GM12878 (cell line): ENCODE measurements around the gene NAE1. TPM values are rescaled to one million over a fixed set of nuclear protein-coding genes. Genes with fewer than 3 reads are reported as not detected.

ENCODE experiments used
- ATAC-seq: fragments of 200-7000 bp; cut with Tn5 transposase; 3 replicates; pipeline ENCODE4 v1.9.1; 2020; ENCODE audit warnings: mild to moderate bottlenecking, moderate library complexity
- BruUV-seq: library from RNA; stranded (reverse); fragments of 400-500 nt; replicated peaks from 2 replicates; lab custom pipeline; 2021; lab: Mats Ljungman, UMichigan
- CTCF ChIA-PET: fragments of 300-600 bp; sonication (Branson Sonifier 250); formaldehyde crosslinking; extraction: SDS; loops from one replicate; lab custom pipeline; 2021; ENCODE audit warnings: inconsistent platforms; lab: Yijun Ruan, JAX
- POLR2A ChIA-PET: fragments of 350-600 bp; formaldehyde crosslinking; extraction: SDS; loops from one replicate; lab custom pipeline; 2021; ENCODE audit warnings: inconsistent platforms; lab: Charles Lee
- RAD21 ChIA-PET: fragments of 300-600 bp; sonication (Branson Sonifier 250); formaldehyde crosslinking; loops from one replicate; lab custom pipeline; 2023; ENCODE audit warnings: antibody characterized with exemption; ENCODE audit not compliant: unreplicated experiment; lab: Charles Lee
- SMC1A ChIA-PET: fragments of 300-600 bp; sonication (Branson Sonifier 250); formaldehyde crosslinking; loops from one replicate; lab custom pipeline; 2023; ENCODE audit not compliant: unreplicated experiment, uncharacterized antibody; lab: Charles Lee
- DNase-seq: peaks from one replicate; pipeline ENCODE4 v3.0.0-alpha.2; 2011; ENCODE audit warnings: low read depth, low spot score
- FAIRE-seq: peaks from 3 replicates; lab custom pipeline; 2011; peaks lifted over from hg19 to GRCh38; lab: Jason Lieb, UNC
- H2AFZ ChIP-seq: 2 replicates; pipeline ENCODE4 v1.6.0; 2011; ENCODE audit warnings: low read depth, low read length, control low read depth; ENCODE audit not compliant: control insufficient read depth
- H3K27ac ChIP-seq: 2 replicates; pipeline ENCODE4 v1.5.1; 2011; ENCODE audit warnings: control low read depth; ENCODE audit not compliant: control insufficient read depth, insufficient read depth
- H3K27me3 ChIP-seq, 2 experiments: replicated peaks in 1 of 2; 2 replicates each; pipeline versions ENCODE4 v1.6.0 to v1.6.1; 2011; ENCODE audit warnings: low read length in 1 of 2; ENCODE audit not compliant: control insufficient read depth in 2 of 2, insufficient read depth in 2 of 2
- H3K36me3 ChIP-seq, 2 experiments: 2 replicates each; pipeline ENCODE4 v1.5.1; 2011; ENCODE audit warnings: low read length in 1 of 2; ENCODE audit not compliant: control insufficient read depth in 2 of 2, insufficient read depth in 2 of 2
- H3K4me1 ChIP-seq: 2 replicates; pipeline ENCODE4 v1.6.1; 2011; ENCODE audit warnings: mild to moderate bottlenecking, low read length, moderate library complexity, mixed read lengths; ENCODE audit not compliant: control insufficient read depth, insufficient read depth
- H3K4me2 ChIP-seq: 2 replicates; pipeline ENCODE4 v1.6.0; 2011; ENCODE audit warnings: control low read depth; ENCODE audit not compliant: control insufficient read depth, insufficient read depth
- H3K4me3 ChIP-seq: fragments of 200-600 bp; sonication (generic); 2 replicates; pipeline ENCODE4 v1.5.1; 2016
- H3K79me2 ChIP-seq: 2 replicates; pipeline ENCODE4 v1.6.0; 2011; ENCODE audit warnings: low read length; ENCODE audit not compliant: control insufficient read depth, insufficient read depth
- H3K9ac ChIP-seq: 2 replicates; pipeline ENCODE4 v1.8.0; 2011; ENCODE audit warnings: low read length, control low read depth, mixed read lengths; ENCODE audit not compliant: control insufficient read depth, insufficient read depth
- H3K9me3 ChIP-seq: replicated peaks from 3 replicates; pipeline ENCODE4 v1.5.1; 2011; ENCODE audit warnings: mild to moderate bottlenecking, low read length; ENCODE audit not compliant: control insufficient read depth, insufficient read depth
- H4K20me1 ChIP-seq: 2 replicates; pipeline ENCODE4 v1.6.0; 2011; ENCODE audit not compliant: control insufficient read depth, insufficient read depth
- HDAC2 ChIP-seq: fragments of 200-600 bp; sonication (generic); IDR thresholded peaks from 2 replicates; pipeline ENCODE4 v1.6.1; 2017
- KAT2A ChIP-seq: conservative IDR thresholded peaks from 2 replicates; pipeline ENCODE4 v1.6.1; 2011; ENCODE audit warnings: low read depth, low read length; ENCODE audit not compliant: control insufficient read depth
- MEF2B ChIP-seq: fragments of 450-650 bp; IDR thresholded peaks from 2 replicates; pipeline ENCODE4 v1.6.1; 2018; ENCODE audit warnings: mild to moderate bottlenecking, moderate library complexity; ENCODE audit not compliant: partially characterized antibody, poor library complexity, severe bottlenecking
- MXI1 ChIP-seq: fragments of 150-350 bp; IDR thresholded peaks from 2 replicates; pipeline ENCODE4 v1.6.1; 2011; ENCODE audit warnings: low read depth, mild to moderate bottlenecking, inconsistent platforms, low read length, improper control_type of control experiment
- RCOR1 ChIP-seq: conservative IDR thresholded peaks from 2 replicates; pipeline ENCODE4 v1.6.1; 2012; ENCODE audit warnings: low read depth, low read length, improper control_type of control experiment
- ZNF207 ChIP-seq: fragments of 450-650 bp; IDR thresholded peaks from 2 replicates; pipeline ENCODE4 v1.6.1; 2014; ENCODE audit warnings: antibody characterized with exemption, mild to moderate bottlenecking, borderline replicate concordance
- ZNF217 ChIP-seq: fragments of 450-650 bp; IDR thresholded peaks from 2 replicates; pipeline ENCODE4 v1.6.1; 2017; ENCODE audit warnings: antibody characterized with exemption, mild to moderate bottlenecking
- WGBS: methylation state at CpG from one replicate; pipeline ENCODE4 v1.1.6; 2016; ENCODE audit warnings: low lambda C conversion rate; ENCODE audit not compliant: insufficient replicate concordance, insufficient coverage; ENCODE audit errors: missing lambda C conversion rate; 5-methylcytosine and 5-hydroxymethylcytosine counted together
- in situ Hi-C: fragments of 300-500 bp; cut with MboI; formaldehyde crosslinking; loops from 9 replicates; pipeline ENCODE4 v1.14.3; 2018; ENCODE audit warnings: mixed read lengths
- intact Hi-C: fragments of 100-400 bp; cut with micrococcal nuclease; formaldehyde crosslinking; loops from one replicate; pipeline ENCODE4 v1.14.2; 2022; ENCODE audit not compliant: unreplicated experiment
- polyA plus RNA-seq, 11 experiments: library from polyadenylated mRNA; depleted of rRNA in 4 of 11; unstranded in 6 of 11; stranded (reverse) in 5 of 11; fragments of >200 nt; fragmentation: Nextera tagmentation in 4 of 11; fragmentation: Illumina TruSeq in 1 of 11; extraction: Ambion mirVana in 4 of 11; extraction: Trizol in 1 of 11; gene quantifications; 1 replicate in 1 of 11; 2 replicates in 10 of 11; pipeline versions ENCODE4 v1.2.1 to v1.2.3, GENCODE V29; 2011 to 2016; ENCODE audit warnings: inconsistent platforms in 2 of 11, missing spikeins in 2 of 11, low read depth in 1 of 11
- total RNA-seq, 4 experiments: library from RNA; depleted of rRNA in 3 of 4; stranded (reverse); fragments of >200 nt in 3 of 4; fragmentation: Illumina TruSeq in 1 of 4; extraction: Trizol in 1 of 4; gene quantifications; 2 replicates each; pipeline versions ENCODE4 v1.2.1 to v1.2.3, GENCODE V29; 2013 to 2021
- TF ChIP-seq, protein P1 (sequence below): fragments of 450-650 bp; IDR thresholded peaks from 2 replicates; pipeline ENCODE4 v1.6.1; 2018; ENCODE audit warnings: borderline replicate concordance, mild to moderate bottlenecking; ENCODE audit not compliant: partially characterized antibody

The NAE1 gene
- total and polyA plus RNA-seq, 10 of the 15 experiments (the other 5 are each of a cell fraction or from before 2014, with no cell fraction given) = 58.7 to 106 (median 78.7) TPM

DNA sequence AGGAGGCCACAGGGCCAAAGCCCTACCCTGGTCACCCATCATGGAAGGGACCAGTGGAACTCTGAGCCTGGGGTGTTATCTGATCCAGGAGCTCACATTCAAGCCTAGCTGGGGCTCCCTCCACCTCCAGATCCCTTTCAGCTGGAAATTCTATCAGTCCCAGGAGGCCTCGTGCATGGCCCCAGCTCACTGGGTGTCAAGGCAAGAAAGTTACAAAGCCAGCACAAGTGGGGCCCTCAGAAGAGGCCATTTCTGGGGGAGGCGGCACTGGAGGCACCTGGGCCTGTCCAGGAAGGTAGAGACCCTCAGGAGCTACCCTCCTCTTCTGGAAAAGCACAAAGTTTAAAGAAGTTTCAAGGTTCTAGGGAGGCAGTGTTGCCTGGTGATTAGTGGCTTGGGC lies 18.2 kb upstream of the NAE1 start (continued):
- no peak for TF ChIP-seq ZNF207
- no peak for TF ChIP-seq KAT2A

- ATAC-seq (no peak), FAIRE-seq (no peak), DNase-seq (no peak)
- WGBS = 19% methylated on average over 2 of the region's 2 CpGs
- H3K9ac ChIP-seq = no peak overlapping the region
- in situ Hi-C loops (no loop called here), intact Hi-C loops (no loop called here)
- H3K9me3 ChIP-seq = no peaks in the 10 kb centered on the region
- no peak overlapping the region for H3K27ac ChIP-seq
- ChIA-PET POLR2A (interaction anchor here (0.6 kb wide), 1 partner anchor 101 kb away, joined by 7 read pairs; no protein-coding TSS in a partner anchor), CTCF (interaction anchor here (1.0 to 10.4 kb wide), 4 partner anchors 9 to 108 kb away, joined by 3 to 73 read pairs (median 22); partner anchors contain the start of gene NAE1), SMC1A (interaction anchor here (1.1 kb wide), 1 partner anchor 12 kb away, joined by 5 read pairs; no protein-coding TSS in a partner anchor), RAD21 (no interaction called here)
- H3K4me3 ChIP-seq = no peak overlapping the region
- BruUV-seq = no TSS peak
- H3K36me3 ChIP-seq = no peaks in the 10 kb centered on the region
- no peak overlapping the region for H3K4me2 ChIP-seq
- H2AFZ ChIP-seq = no peak overlapping the region
- H3K79me2 ChIP-seq = no peaks in the 10 kb centered on the region
- H3K4me1 ChIP-seq = peaks cover 5% of the 10 kb centered on the region; the same call in 1 of the 2 replicates
- TF ChIP-seq MXI1 (no peak), ZNF217 (no peak), RCOR1 (no peak)
- H4K20me1 ChIP-seq = no peaks in the 10 kb centered on the region
- H3K27me3 ChIP-seq = peaks cover 4 to 10% of the 10 kb centered on the region in 2 experiments; a peak in 3 of 4 replicates
Measured at GRCh38 chr16:66848172-66848571, 17.4 kb upstream of the NAE1 start.

- H3K79me2 ChIP-seq = no peaks in the 10 kb centered on the region
- H3K9me3 ChIP-seq = no peaks in the 10 kb centered on the region
- H3K9ac ChIP-seq = no peak overlapping the region
- H3K27me3 ChIP-seq = peaks cover 4 to 10% of the 10 kb centered on the region in 2 experiments; a peak in 3 of 4 replicates
- H3K36me3 ChIP-seq = no peaks in the 10 kb centered on the region
- ChIA-PET CTCF (interaction anchor here (1.0 to 10.4 kb wide), 7 partner anchors 9 to 107 kb away, joined by 3 to 73 read pairs (median 4); partner anchors contain the start of gene NAE1), SMC1A (no interaction called here), POLR2A (no interaction called here), RAD21 (no interaction called here)
- no TSS peak for BruUV-seq
- intact Hi-C loops (no loop called here), in situ Hi-C loops (no loop called here)
- ATAC-seq (no peak), FAIRE-seq (no peak), DNase-seq (no peak)
- no peak overlapping the region for H3K4me2 ChIP-seq
- no peak overlapping the region for H3K4me3 ChIP-seq
- no peak overlapping the region for H2AFZ ChIP-seq
- no peaks in the 10 kb centered on the region for H4K20me1 ChIP-seq
- H3K4me1 ChIP-seq = peaks cover 5% of the 10 kb centered on the region; the same call in 1 of the 2 replicates
- 15% methylated on average over 6 of the region's 6 CpGs for WGBS
- no peak overlapping the region for H3K27ac ChIP-seq
- TF ChIP-seq, protein P1, sequence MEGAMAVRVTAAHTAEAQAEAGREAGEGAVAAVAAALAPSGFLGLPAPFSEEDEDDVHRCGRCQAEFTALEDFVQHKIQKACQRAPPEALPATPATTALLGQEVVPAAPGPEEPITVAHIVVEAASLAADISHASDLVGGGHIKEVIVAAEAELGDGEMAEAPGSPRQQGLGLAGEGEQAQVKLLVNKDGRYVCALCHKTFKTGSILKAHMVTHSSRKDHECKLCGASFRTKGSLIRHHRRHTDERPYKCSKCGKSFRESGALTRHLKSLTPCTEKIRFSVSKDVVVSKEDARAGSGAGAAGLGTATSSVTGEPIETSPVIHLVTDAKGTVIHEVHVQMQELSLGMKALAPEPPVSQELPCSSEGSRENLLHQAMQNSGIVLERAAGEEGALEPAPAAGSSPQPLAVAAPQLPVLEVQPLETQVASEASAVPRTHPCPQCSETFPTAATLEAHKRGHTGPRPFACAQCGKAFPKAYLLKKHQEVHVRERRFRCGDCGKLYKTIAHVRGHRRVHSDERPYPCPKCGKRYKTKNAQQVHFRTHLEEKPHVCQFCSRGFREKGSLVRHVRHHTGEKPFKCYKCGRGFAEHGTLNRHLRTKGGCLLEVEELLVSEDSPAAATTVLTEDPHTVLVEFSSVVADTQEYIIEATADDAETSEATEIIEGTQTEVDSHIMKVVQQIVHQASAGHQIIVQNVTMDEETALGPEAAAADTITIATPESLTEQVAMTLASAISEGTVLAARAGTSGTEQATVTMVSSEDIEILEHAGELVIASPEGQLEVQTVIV = no peak
- no peak for TF ChIP-seq MEF2B
- TF ChIP-seq HDAC2 = no peak
Measured at GRCh38 chr16:66847533-66848067, 16.8 kb upstream of the NAE1 start.
